ENCODE measurements around the gene NRDE2. TPM values are rescaled to one million over a fixed set of nuclear protein-coding genes. Genes with fewer than 3 reads are reported as not detected.

Gene NRDE2
- total RNA-seq, 1 experiment from 2014 or later = 6.5 TPM

DNA sequence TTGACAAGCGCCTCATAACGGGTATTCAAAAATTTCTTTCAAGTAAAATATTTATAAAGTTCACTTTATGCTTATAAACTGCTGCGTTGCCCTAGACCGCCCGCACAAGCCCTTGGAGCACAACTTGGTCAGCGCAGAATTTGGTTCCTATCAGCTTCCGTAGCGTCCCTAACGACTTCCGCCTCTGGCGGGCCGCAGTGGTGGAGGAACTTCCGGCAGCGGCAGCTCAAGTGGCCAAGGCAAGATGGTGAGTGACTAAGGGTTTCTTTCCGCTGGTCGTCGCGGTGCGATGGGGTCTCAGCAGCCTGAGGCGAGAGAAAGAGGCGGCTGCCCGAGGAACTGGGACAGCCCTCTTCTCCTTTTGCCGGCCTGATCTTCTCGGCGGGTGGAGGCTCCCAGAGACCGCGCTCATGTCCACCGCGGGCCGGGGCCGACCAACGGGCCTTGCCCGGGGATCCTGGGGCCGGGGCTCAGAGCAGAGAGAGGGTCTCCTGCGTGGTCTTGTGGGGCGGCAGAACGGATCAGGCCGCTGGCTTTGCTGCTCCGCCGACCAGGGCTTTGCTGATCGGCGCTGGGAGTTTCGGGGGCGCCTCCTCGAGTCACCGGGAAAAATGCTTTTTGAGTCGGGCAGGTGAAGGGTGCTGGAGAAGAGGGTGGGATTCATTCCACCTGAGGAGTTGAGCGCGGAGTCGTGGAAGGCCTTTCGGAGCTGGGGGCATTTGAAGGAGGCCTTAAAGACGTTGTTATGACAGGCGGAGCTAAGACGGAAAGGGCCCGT, 75.2 kb downstream of the NRDE2 start, which contains the start of gene PSMC1:
Gene PSMC1 (plus strand): TSS at position 200 of the 778 bp plus-strand sequence. CDS start 45 bp downstream, at position 245.
- BruUV-seq (replicated peaks) = TSS peak; percentile 66
- CTCF ChIA-PET = interaction anchor here (0.7 kb wide), 1 partner anchor 1740 kb away, joined by 3 read pairs; no protein-coding TSS in a partner anchor

DNA sequence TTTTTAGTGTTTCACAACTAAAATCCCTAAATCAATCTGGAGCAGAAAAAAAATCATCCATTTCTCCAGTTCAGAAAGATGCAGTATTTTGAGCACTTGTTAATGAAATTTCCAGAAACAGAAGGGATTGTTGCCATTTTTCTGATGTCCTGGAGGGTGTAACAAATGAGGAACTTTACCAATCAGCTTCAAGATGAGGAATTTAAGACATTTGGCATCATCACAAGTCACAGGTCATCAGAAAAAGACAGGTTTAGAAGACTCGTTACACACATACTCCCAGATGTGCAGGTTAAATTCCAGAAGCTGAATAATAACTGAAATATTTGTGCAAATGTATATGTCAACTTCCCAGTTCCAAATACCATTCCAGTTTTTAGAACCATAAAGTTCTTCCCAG, 75.9 kb downstream of the NRDE2 start:
- TF ChIP-seq, protein P1, sequence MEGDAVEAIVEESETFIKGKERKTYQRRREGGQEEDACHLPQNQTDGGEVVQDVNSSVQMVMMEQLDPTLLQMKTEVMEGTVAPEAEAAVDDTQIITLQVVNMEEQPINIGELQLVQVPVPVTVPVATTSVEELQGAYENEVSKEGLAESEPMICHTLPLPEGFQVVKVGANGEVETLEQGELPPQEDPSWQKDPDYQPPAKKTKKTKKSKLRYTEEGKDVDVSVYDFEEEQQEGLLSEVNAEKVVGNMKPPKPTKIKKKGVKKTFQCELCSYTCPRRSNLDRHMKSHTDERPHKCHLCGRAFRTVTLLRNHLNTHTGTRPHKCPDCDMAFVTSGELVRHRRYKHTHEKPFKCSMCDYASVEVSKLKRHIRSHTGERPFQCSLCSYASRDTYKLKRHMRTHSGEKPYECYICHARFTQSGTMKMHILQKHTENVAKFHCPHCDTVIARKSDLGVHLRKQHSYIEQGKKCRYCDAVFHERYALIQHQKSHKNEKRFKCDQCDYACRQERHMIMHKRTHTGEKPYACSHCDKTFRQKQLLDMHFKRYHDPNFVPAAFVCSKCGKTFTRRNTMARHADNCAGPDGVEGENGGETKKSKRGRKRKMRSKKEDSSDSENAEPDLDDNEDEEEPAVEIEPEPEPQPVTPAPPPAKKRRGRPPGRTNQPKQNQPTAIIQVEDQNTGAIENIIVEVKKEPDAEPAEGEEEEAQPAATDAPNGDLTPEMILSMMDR (conservative IDR thresholded peaks at IDR 0.05) = no peak
- TF ChIP-seq EZH2 (IDR thresholded peaks at IDR 0.05; ENCODE audit: low read depth) = no peak
- Histone ChIP-seq H2AFZ (peak overlapping the region; percentile 88), H3K9me3 (ENCODE audit: insufficient read depth, low read depth) (no peaks in the 10 kb centered on the region), H3K4me1 (replicated peaks; ENCODE audit: insufficient read depth) (peaks cover 13% of the 10 kb centered on the region), H3K79me2 (ENCODE audit: low read depth) (peaks cover 32% of the 10 kb centered on the region), H3K27me3 (ENCODE audit: insufficient read depth, low read depth) (no peaks in the 10 kb centered on the region), H3K36me3 (ENCODE audit: low read depth) (peaks cover 7% of the 10 kb centered on the region; the same call in 1 of the 2 replicates), H3K4me2 (peak overlapping the region; percentile 73), H3K9me2 (ENCODE audit: insufficient read depth) (no peaks in the 10 kb centered on the region), H3K27ac (no peak overlapping the region), H3F3A (ENCODE audit: insufficient read depth, low read depth) (no peaks in the 10 kb centered on the region), H3K4me3 (peak overlapping the region; percentile 92), H4K20me1 (ENCODE audit: insufficient read depth) (peaks cover 4% of the 10 kb centered on the region; the same call in 1 of the 2 replicates)
- ChIA-PET POLR2A (ENCODE audit: unreplicated experiment) (no interaction called here), CTCF (interaction anchor here (0.7 kb wide), 1 partner anchor 1739 kb away, joined by 3 read pairs; no protein-coding TSS in a partner anchor)
- intact Hi-C loops (cut with micrococcal nuclease; ENCODE audit: unreplicated experiment) = no loop called here
- no TSS peak for BruUV-seq (replicated peaks)
- no peak for DNase-seq

More for the DNA sequence above, 75.2 kb downstream of the NRDE2 start, which contains the start of gene PSMC1:
- peak; percentile 52 to 83 for DNase-seq
- POLR2A ChIA-PET (ENCODE audit: unreplicated experiment) = no interaction called here
- H3K27me3 ChIP-seq (ENCODE audit: insufficient read depth, low read depth) = no peaks in the 10 kb centered on the region
- H3K9me2 ChIP-seq (ENCODE audit: insufficient read depth) = no peaks in the 10 kb centered on the region
- H3K36me3 ChIP-seq (ENCODE audit: low read depth) = peaks cover 13% of the 10 kb centered on the region; the same call in 1 of the 2 replicates
- peak within 1 kb of the TSS; percentile 88 for H2AFZ ChIP-seq
- H3K79me2 ChIP-seq (ENCODE audit: low read depth) = peaks cover 32% of the 10 kb centered on the region
- H3K4me3 ChIP-seq = peak within 1 kb of the TSS; percentile 92
- intact Hi-C loops (cut with micrococcal nuclease; ENCODE audit: unreplicated experiment) = no loop called here
- H3K27ac ChIP-seq = peak within 1 kb of the TSS; percentile 74
- peaks cover 13% of the 10 kb centered on the region for H3K4me1 ChIP-seq (replicated peaks; ENCODE audit: insufficient read depth)
- no peaks in the 10 kb centered on the region for H3F3A ChIP-seq (ENCODE audit: insufficient read depth, low read depth)
- peaks cover 4% of the 10 kb centered on the region; the same call in 1 of the 2 replicates for H4K20me1 ChIP-seq (ENCODE audit: insufficient read depth)
- peak within 1 kb of the TSS; percentile 73 for H3K4me2 ChIP-seq
- TF ChIP-seq, protein P1 (conservative IDR thresholded peaks at IDR 0.05) = no peak
- TF ChIP-seq EZH2 (IDR thresholded peaks at IDR 0.05; ENCODE audit: low read depth) = no peak
- H3K9me3 ChIP-seq (ENCODE audit: insufficient read depth, low read depth) = no peaks in the 10 kb centered on the region

DNA sequence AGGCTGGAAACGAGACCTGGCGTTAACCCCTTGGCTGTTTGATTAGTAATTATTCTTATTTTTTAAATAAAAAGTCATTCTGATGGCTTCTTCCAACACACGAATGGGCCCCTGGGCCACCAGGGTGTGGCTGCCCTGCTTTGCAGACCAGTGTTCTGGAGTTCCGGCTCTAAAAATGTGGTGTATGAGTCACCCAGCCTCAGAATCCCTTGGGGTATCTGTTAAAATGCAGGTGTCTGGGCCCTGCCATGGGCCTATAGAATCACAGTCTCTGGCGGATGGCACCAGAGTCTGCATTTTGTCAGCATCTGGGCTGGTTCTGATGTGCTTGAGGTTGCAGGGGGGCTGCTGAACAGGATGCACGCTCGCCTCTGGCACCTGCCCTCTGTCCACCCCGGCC, 77.9 kb downstream of the NRDE2 start:
- Histone ChIP-seq H3K4me3 (no peak overlapping the region), H3K79me2 (ENCODE audit: low read depth) (peaks cover 27% of the 10 kb centered on the region)
- intact Hi-C loops (cut with micrococcal nuclease; ENCODE audit: unreplicated experiment) = no loop called here

More for the DNA sequence above, 77.9 kb downstream of the NRDE2 start:
- Histone ChIP-seq H3F3A (ENCODE audit: insufficient read depth, low read depth) (no peaks in the 10 kb centered on the region), H3K4me1 (replicated peaks; ENCODE audit: insufficient read depth) (peaks cover 13% of the 10 kb centered on the region), H3K4me2 (no peak overlapping the region), H3K9me3 (ENCODE audit: insufficient read depth, low read depth) (no peaks in the 10 kb centered on the region), H3K36me3 (ENCODE audit: low read depth) (0 out of 2 replicates have a peak, but pooled peaks cover under 1% of the 10 kb centered on the region), H2AFZ (no peak overlapping the region), H4K20me1 (ENCODE audit: insufficient read depth) (peaks cover 4% of the 10 kb centered on the region; the same call in 1 of the 2 replicates), H3K27ac (no peak overlapping the region), H3K9me2 (ENCODE audit: insufficient read depth) (no peaks in the 10 kb centered on the region), H3K27me3 (ENCODE audit: insufficient read depth, low read depth) (no peaks in the 10 kb centered on the region)
- BruUV-seq (replicated peaks) = no TSS peak
- CTCF ChIA-PET = no interaction called here
- no peak for DNase-seq
- POLR2A ChIA-PET (ENCODE audit: unreplicated experiment) = no interaction called here
- TF ChIP-seq, protein P1 (conservative IDR thresholded peaks at IDR 0.05) = no peak
- no peak for TF ChIP-seq EZH2 (IDR thresholded peaks at IDR 0.05; ENCODE audit: low read depth)

Data from PC-9 (cell line).